Measurements from ENCODE around the gene OR1A2. TPM values are rescaled to one million over a fixed set of nuclear protein-coding genes. Genes with fewer than 3 reads are reported as not detected.

Gene OR1A2
- total and polyA plus RNA-seq, 9 of the 15 experiments (the other 6 are each of a cell fraction or from before 2014, with no cell fraction given): not detected

GRCh38 chr17:3208484-3208883, 11.2 kb downstream of the OR1A2 start:
- Histone ChIP-seq H3K27me3 (ENCODE audit: control insufficient read depth in 2 of 2, insufficient read depth in 2 of 2, low read length in 2 of 2) (no peaks in the 10 kb centered on the region), H3K4me1 (replicated peaks in 1 of 2; ENCODE audit: control insufficient read depth in 2 of 2, insufficient read depth in 2 of 2, low read length in 2 of 2) (no peaks in the 10 kb centered on the region), H3K9me3 (replicated peaks; ENCODE audit: control insufficient read depth, insufficient read depth, low read depth, low read length) (no peaks in the 10 kb centered on the region), H3K27ac (ENCODE audit: extremely low read depth, low read depth, low read length) (no peak overlapping the region), H3K4me2 (ENCODE audit: insufficient read depth, low read length) (no peak overlapping the region), H3K4me3 (no peak overlapping the region), H2AFZ (ENCODE audit: low read depth, low read length) (no peak overlapping the region), H3K9me1 (ENCODE audit: control insufficient read depth, insufficient read depth, low read length) (no peaks in the 10 kb centered on the region), H3K79me2 (ENCODE audit: control insufficient read depth, insufficient read depth, low read length) (no peaks in the 10 kb centered on the region), H4K20me1 (replicated peaks; ENCODE audit: control insufficient read depth, insufficient read depth, low read length) (no peaks in the 10 kb centered on the region), H3K36me3 (ENCODE audit: control insufficient read depth, insufficient read depth, low read length) (no peaks in the 10 kb centered on the region), H3K9ac (ENCODE audit: insufficient read depth in 1 of 2, low read depth in 2 of 2, low read length in 2 of 2) (no peak overlapping the region)
- in situ Hi-C loops (cut with MboI): no loop called here
- TF ChIP-seq JUN (IDR thresholded peaks at IDR 0.05; ENCODE audit: borderline replicate concordance, low read depth, low read length) (no peak), JUN (CRISPR knock-in tag; IDR thresholded peaks at IDR 0.05; ENCODE audit: borderline replicate concordance) (no peak), ZNF124 (CRISPR knock-in tag; IDR thresholded peaks at IDR 0.05) (no peak), SMAD3 (CRISPR knock-in tag; conservative IDR thresholded peaks at IDR 0.05) (no peak), GTF3C2 (IDR thresholded peaks at IDR 0.05; ENCODE audit: borderline replicate concordance, extremely low read depth, insufficient read length) (no peak), MCM2 (IDR thresholded peaks at IDR 0.05; ENCODE audit: low read depth) (no peak), E2F4 (CRISPR knock-in tag; IDR thresholded peaks at IDR 0.05; ENCODE audit: low read depth) (no peak)
- intact Hi-C loops (cut with micrococcal nuclease): no loop called here
- DNase-seq (ENCODE audit: extremely low read depth in 1 of 4, low spot score in 3 of 4) (no peak), FAIRE-seq (no peak), ATAC-seq (no peak)
- 2% methylated on average over 6 of the region's 6 CpGs for WGBS (ENCODE audit: insufficient coverage, low coverage, missing lambda C conversion rate)
- ChIA-PET POLR2A (no interaction called here), CTCF (ENCODE audit: low intra/inter-chr PET ratio) (no interaction called here)
- BruUV-seq (replicated peaks): no TSS peak
